HEK293 (cell line): ENCODE data around the gene AGRN.

ENCODE experiments used
- CTCF ChIA-PET: fragments of 350-600 bp; formaldehyde crosslinking; extraction: SDS; loops from one replicate; lab custom pipeline; 2021; ENCODE audit warnings: antibody characterized with exemption; lab: Yijun Ruan, JAX
- POLR2A ChIA-PET: fragments of 300-600 bp; formaldehyde crosslinking; extraction: SDS; loops from one replicate; lab custom pipeline; 2020; ENCODE audit warnings: antibody characterized with exemption, inconsistent platforms; lab: Yijun Ruan, JAX
- H3K27ac ChIP-seq: fragments of 200-500 bp; sonication (Bioruptor generic); 2 replicates; pipeline ENCODE4 v1.5.1; 2014; ENCODE audit warnings: low read depth, low read length, control low read depth, inconsistent platforms; ENCODE audit errors: extremely low read depth
- H3K36me3 ChIP-seq, 2 experiments: fragments of 200-500 bp in 1 of 2; sonication (Bioruptor generic) in 1 of 2; 1 replicate in 1 of 2; 2 replicates in 1 of 2; pipeline ENCODE4 v1.5.1; 2014 to 2017; ENCODE audit warnings: inconsistent platforms in 2 of 2, low read length in 2 of 2; ENCODE audit not compliant: control insufficient read depth in 2 of 2, insufficient read depth in 1 of 2
- H3K4me1 ChIP-seq: fragments of 200-500 bp; sonication (Bioruptor generic); 2 replicates; pipeline ENCODE4 v1.5.1; 2014; ENCODE audit warnings: mild to moderate bottlenecking, low read length, inconsistent platforms; ENCODE audit not compliant: control insufficient read depth, insufficient read depth
- H3K4me3 ChIP-seq: 2 replicates; pipeline ENCODE4 v1.5.1; 2011; ENCODE audit warnings: low read depth, mild to moderate bottlenecking, control low read depth, low read length, moderate library complexity
- H3K9me3 ChIP-seq: fragments of 200-500 bp; sonication (Bioruptor generic); 2 replicates; pipeline ENCODE4 v1.5.1; 2014; ENCODE audit warnings: low read depth, low read length, inconsistent platforms; ENCODE audit not compliant: control insufficient read depth, insufficient read depth
- BCL11A ChIP-seq: fragments of 450-650 bp; formaldehyde crosslinking; IDR thresholded peaks from 2 replicates; pipeline ENCODE4 v1.5.1; 2016; ENCODE audit warnings: low read depth, missing biosample characterization, missing genetic modification characterization
- BCL11B ChIP-seq: fragments of 450-650 bp; formaldehyde crosslinking; IDR thresholded peaks from 2 replicates; pipeline ENCODE4 v1.5.1; 2016; ENCODE audit warnings: low read depth, missing biosample characterization, missing genetic modification characterization
- GLI2 ChIP-seq: fragments of 450-650 bp; formaldehyde crosslinking; IDR thresholded peaks from 2 replicates; pipeline ENCODE4; 2017; ENCODE audit warnings: missing biosample characterization, missing genetic modification characterization, low read depth, borderline replicate concordance
- GLIS2 ChIP-seq: fragments of 450-650 bp; formaldehyde crosslinking; IDR thresholded peaks from 2 replicates; pipeline ENCODE4 v1.5.1; 2016; ENCODE audit warnings: missing biosample characterization, missing genetic modification characterization
- IKZF3 ChIP-seq: fragments of 450-650 bp; IDR thresholded peaks from 2 replicates; pipeline ENCODE4 v1.5.0; 2018; ENCODE audit warnings: missing biosample characterization, mild to moderate bottlenecking, missing genetic modification characterization, moderate library complexity
- SCRT2 ChIP-seq: fragments of 450-650 bp; formaldehyde crosslinking; IDR thresholded peaks from 2 replicates; pipeline ENCODE4 v1.5.1; 2016; ENCODE audit warnings: missing biosample characterization, missing genetic modification characterization
- TSHZ1 ChIP-seq: fragments of 450-650 bp; formaldehyde crosslinking; IDR thresholded peaks from 2 replicates; pipeline ENCODE4 v1.5.1; 2016; ENCODE audit warnings: missing biosample characterization, missing genetic modification characterization, borderline replicate concordance
- WT1 ChIP-seq: fragments of 450-650 bp; formaldehyde crosslinking; IDR thresholded peaks from 2 replicates; pipeline ENCODE4 v1.5.1; 2016; ENCODE audit warnings: missing biosample characterization, missing genetic modification characterization
- ZBTB8A ChIP-seq: fragments of 450-650 bp; formaldehyde crosslinking; IDR thresholded peaks from 2 replicates; pipeline ENCODE4 v1.5.1; 2016; ENCODE audit warnings: missing biosample characterization, missing genetic modification characterization
- ZNF362 ChIP-seq: fragments of 450-650 bp; formaldehyde crosslinking; IDR thresholded peaks from 2 replicates; pipeline ENCODE4 v1.5.1; 2016; ENCODE audit warnings: missing biosample characterization, missing genetic modification characterization
- ZNF626 ChIP-seq: fragments of 450-650 bp; sonication (Bioruptor Pico); formaldehyde crosslinking; IDR thresholded peaks from 2 replicates; pipeline ENCODE4 v1.5.1; 2018; ENCODE audit warnings: missing biosample characterization, missing genetic modification characterization, inconsistent platforms
- TF ChIP-seq, protein P1 (sequence below): fragments of 450-650 bp; formaldehyde crosslinking; conservative IDR thresholded peaks from 2 replicates; pipeline ENCODE4 v1.5.1; 2016; ENCODE audit warnings: low read depth, missing biosample characterization, missing genetic modification characterization

AGRN gene

DNA sequence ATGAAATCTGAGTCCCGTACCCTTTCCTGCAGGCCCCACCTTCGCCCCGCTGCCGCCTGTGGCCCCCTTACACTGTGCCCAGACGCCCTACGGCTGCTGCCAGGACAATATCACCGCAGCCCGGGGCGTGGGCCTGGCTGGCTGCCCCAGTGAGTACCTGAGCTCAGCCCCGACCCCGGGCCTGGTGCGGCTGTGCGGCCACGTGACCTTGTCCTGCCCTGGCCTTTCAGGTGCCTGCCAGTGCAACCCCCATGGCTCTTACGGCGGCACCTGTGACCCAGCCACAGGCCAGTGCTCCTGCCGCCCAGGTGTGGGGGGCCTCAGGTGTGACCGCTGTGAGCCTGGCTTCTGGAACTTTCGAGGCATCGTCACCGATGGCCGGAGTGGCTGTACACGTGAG, 25.2 kb downstream of the AGRN start:
- POLR2A ChIA-PET = no interaction called here
- H3K36me3 ChIP-seq = peaks cover 0 to 68% of the 10 kb centered on the region in 2 experiments; a peak in 1 of 3 replicates
- TF ChIP-seq BCL11B (tag by site-specific recombination) = peak; percentile 82; the same call in 1 of the 2 replicates
- TF ChIP-seq TSHZ1 (tag by site-specific recombination) = no peak
- TF ChIP-seq, all 188 proteins: peak for 1
- Histone ChIP-seq H3K4me3 (no peak overlapping the region), H3K9me3 (no peaks in the 10 kb centered on the region), H3K4me1 (no peaks in the 10 kb centered on the region), H3K27ac (no peak overlapping the region)
- CTCF ChIA-PET = no interaction called here

DNA sequence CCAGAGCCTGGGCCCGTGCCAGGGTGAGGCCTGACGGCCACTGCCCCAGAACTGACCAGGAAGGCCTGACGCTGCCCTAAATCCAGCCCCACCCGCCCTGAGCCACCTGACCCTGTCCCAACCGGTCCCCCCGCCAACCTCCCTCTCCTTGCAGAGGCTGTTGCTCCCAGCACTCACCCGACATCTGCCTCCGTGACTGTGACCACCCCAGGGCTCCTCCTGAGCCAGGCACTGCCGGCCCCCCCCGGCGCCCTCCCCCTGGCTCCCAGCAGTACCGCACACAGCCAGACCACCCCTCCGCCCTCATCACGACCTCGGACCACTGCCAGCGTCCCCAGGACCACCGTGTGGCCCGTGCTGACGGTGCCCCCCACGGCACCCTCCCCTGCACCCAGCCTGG, 26.3 kb downstream of the AGRN start:
- CTCF ChIA-PET = no interaction called here
- TF ChIP-seq GLIS2 (tag by site-specific recombination) = peak; percentile 24; the same call in 1 of the 2 replicates
- TF ChIP-seq, protein P1, sequence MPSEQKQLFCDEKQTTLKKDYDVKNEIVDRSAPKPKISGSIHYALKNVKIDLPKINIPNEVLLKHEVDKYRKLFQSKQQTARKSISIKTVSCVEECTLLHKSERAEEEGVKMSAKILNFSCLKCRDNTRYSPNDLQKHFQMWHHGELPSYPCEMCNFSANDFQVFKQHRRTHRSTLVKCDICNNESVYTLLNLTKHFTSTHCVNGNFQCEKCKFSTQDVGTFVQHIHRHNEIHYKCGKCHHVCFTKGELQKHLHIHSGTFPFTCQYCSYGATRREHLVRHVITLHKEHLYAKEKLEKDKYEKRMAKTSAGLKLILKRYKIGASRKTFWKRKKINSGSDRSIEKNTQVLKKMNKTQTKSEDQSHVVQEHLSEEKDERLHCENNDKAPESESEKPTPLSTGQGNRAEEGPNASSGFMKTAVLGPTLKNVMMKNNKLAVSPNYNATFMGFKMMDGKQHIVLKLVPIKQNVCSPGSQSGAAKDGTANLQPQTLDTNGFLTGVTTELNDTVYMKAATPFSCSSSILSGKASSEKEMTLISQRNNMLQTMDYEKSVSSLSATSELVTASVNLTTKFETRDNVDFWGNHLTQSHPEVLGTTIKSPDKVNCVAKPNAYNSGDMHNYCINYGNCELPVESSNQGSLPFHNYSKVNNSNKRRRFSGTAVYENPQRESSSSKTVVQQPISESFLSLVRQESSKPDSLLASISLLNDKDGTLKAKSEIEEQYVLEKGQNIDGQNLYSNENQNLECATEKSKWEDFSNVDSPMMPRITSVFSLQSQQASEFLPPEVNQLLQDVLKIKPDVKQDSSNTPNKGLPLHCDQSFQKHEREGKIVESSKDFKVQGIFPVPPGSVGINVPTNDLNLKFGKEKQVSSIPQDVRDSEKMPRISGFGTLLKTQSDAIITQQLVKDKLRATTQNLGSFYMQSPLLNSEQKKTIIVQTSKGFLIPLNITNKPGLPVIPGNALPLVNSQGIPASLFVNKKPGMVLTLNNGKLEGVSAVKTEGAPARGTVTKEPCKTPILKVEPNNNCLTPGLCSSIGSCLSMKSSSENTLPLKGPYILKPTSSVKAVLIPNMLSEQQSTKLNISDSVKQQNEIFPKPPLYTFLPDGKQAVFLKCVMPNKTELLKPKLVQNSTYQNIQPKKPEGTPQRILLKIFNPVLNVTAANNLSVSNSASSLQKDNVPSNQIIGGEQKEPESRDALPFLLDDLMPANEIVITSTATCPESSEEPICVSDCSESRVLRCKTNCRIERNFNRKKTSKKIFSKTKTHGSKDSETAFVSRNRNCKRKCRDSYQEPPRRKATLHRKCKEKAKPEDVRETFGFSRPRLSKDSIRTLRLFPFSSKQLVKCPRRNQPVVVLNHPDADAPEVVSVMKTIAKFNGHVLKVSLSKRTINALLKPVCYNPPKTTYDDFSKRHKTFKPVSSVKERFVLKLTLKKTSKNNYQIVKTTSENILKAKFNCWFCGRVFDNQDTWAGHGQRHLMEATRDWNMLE (tag by site-specific recombination) = no peak
- no peaks in the 10 kb centered on the region for H3K4me1 ChIP-seq
- POLR2A ChIA-PET = no interaction called here
- peaks cover 0 to 77% of the 10 kb centered on the region in 2 experiments; a peak in 1 of 3 replicates for H3K36me3 ChIP-seq
- H3K9me3 ChIP-seq = no peaks in the 10 kb centered on the region
- H3K27ac ChIP-seq = no peak overlapping the region
- H3K4me3 ChIP-seq = no peak overlapping the region

DNA sequence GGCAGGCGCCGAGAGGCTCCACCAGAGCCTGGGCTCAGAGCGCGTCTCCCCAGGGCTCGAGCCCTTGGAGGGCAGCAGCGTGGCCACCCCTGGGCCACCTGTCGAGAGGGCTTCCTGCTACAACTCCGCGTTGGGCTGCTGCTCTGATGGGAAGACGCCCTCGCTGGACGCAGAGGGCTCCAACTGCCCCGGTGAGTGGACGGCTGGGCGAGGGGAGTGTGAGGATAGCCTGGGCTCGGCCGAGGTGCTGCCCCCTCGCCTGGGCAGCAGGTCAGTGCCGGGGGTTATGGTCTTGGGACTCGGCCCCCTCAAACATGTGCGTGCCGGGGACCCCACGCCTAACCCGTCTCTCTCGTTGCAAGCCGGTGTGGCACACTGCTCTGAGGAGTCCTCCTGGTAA, 26.8 kb downstream of the AGRN start:
- H3K4me1 ChIP-seq = no peaks in the 10 kb centered on the region
- ChIA-PET POLR2A (no interaction called here), CTCF (no interaction called here)
- H3K27ac ChIP-seq = no peak overlapping the region
- no peak overlapping the region for H3K4me3 ChIP-seq
- peaks cover 0 to 81% of the 10 kb centered on the region in 2 experiments; a peak in 1 of 3 replicates for H3K36me3 ChIP-seq
- no peaks in the 10 kb centered on the region for H3K9me3 ChIP-seq
- peak; percentile 48; the same call in 1 of the 2 replicates for TF ChIP-seq SCRT2 (tag by site-specific recombination)
- no peak for TF ChIP-seq GLI2 (tag by site-specific recombination)
- TF ChIP-seq BCL11A = 0 out of 2 replicates have a peak, but pooled peaks have one; percentile 14
- TF ChIP-seq ZNF362 (tag by site-specific recombination) = no peak
- no peak for TF ChIP-seq ZBTB8A (tag by site-specific recombination)
- no peak for TF ChIP-seq IKZF3
- no peak for TF ChIP-seq WT1 (tag by site-specific recombination)
- TF ChIP-seq ZNF626 (tag by site-specific recombination) = no peak
